Esophagus mucosa (tissue), 1 donor: ENCODE measurements around the gene CIAO3. TPM values are rescaled to one million over a fixed set of nuclear protein-coding genes. Genes with fewer than 3 reads are reported as not detected.

Source experiments
- ATAC-seq: fragments of 200-7000 bp; cut with Tn5 transposase; one replicate; pipeline ENCODE4 v1.9.1; 2020
- total RNA-seq: library from RNA; stranded (reverse); gene quantifications from one replicate; pipeline ENCODE4 v1.2.4, GENCODE V29; 2023
- donor health status: DM: yes; HTN: yes; CAD: no.

Gene CIAO3
- total RNA-seq, 1 donor from 2014 or later = 18.1 TPM

GRCh38 chr16:689175-689897 lies 51.5 kb downstream of the CIAO3 start:
- ATAC-seq = no peak

- ATAC-seq = no peak
These were observed 53.3 kb downstream of the CIAO3 start for GRCh38 chr16:687499-687898.

GRCh38 chr16:686459-687260 lies 54.1 kb downstream of the CIAO3 start:
- ATAC-seq = no peak

GRCh38 chr16:685967-686366 lies 54.8 kb downstream of the CIAO3 start:
- no peak for ATAC-seq

GRCh38 chr16:684961-685696 lies 55.7 kb downstream of the CIAO3 start:
- no peak for ATAC-seq

- ATAC-seq = peak; percentile 69
These were observed 56.6 kb downstream of the CIAO3 start, which contains the start of gene JMJD8 for GRCh38 chr16:684071-684794. JMJD8 (minus strand) TSS chr16:684334; CDS start chr16:684319, 15 bp downstream.

- peak; percentile 0 for ATAC-seq
These were observed 57.3 kb downstream of the CIAO3 start for GRCh38 chr16:683396-684070.

- no peak for ATAC-seq
These were observed 58.1 kb downstream of the CIAO3 start for GRCh38 chr16:682493-683395.

GRCh38 chr16:681746-682427 lies 58.9 kb downstream of the CIAO3 start:
- no peak for ATAC-seq

- no peak for ATAC-seq
These were observed 59.6 kb downstream of the CIAO3 start for GRCh38 chr16:680967-681745.

GRCh38 chr16:680625-680945 lies 60.2 kb downstream of the CIAO3 start:
- ATAC-seq = no peak

- peak; percentile 60 for ATAC-seq
These were observed 60.8 kb downstream of the CIAO3 start, which contains the start of gene STUB1 for GRCh38 chr16:679814-680624. STUB1 (plus strand) TSS chr16:680410; CDS start chr16:680526, 116 bp downstream.

Other genes with a start within 250 kb of the CIAO3 start
- 27.1 TPM for gene CAPN15, start 213.3 kb downstream of the CIAO3 start, total RNA-seq
- not detected for gene PRR35, start 180.6 kb downstream of the CIAO3 start, total RNA-seq
- gene NHLRC4, start 174.0 kb downstream of the CIAO3 start, total RNA-seq = 0.12 TPM
- gene PIGQ, start 171.0 kb downstream of the CIAO3 start, total RNA-seq = 21.0 TPM
- 15.5 TPM for gene RAB40C, start 150.9 kb downstream of the CIAO3 start, total RNA-seq
- gene WFIKKN1, start 110.0 kb downstream of the CIAO3 start, total RNA-seq = 0.08 TPM
- gene METTL26, start 104.7 kb downstream of the CIAO3 start, total RNA-seq = 40.2 TPM
- gene MCRIP2, start 99.2 kb downstream of the CIAO3 start, total RNA-seq = 20.3 TPM
- gene WDR90, start 91.6 kb downstream of the CIAO3 start, total RNA-seq = 17.9 TPM
- 58.7 TPM for gene RHOT2, start 72.9 kb downstream of the CIAO3 start, total RNA-seq
- 1.0 TPM for gene RHBDL1, start 65.3 kb downstream of the CIAO3 start, total RNA-seq
- gene STUB1, start 60.6 kb downstream of the CIAO3 start, total RNA-seq = 87.5 TPM
- 31.7 TPM for gene JMJD8, start 56.7 kb downstream of the CIAO3 start, total RNA-seq
- 7.4 TPM for gene WDR24, start 50.6 kb downstream of the CIAO3 start, total RNA-seq
- gene FBXL16, start 35.2 kb downstream of the CIAO3 start, total RNA-seq = 15.1 TPM
- gene METRN, start 25.9 kb downstream of the CIAO3 start, total RNA-seq = 9.6 TPM
- 24.1 TPM for gene ANTKMT, start 19.9 kb downstream of the CIAO3 start, total RNA-seq
- 0.40 TPM for gene CCDC78, start 14.6 kb downstream of the CIAO3 start, total RNA-seq
- gene HAGHL, start 13.9 kb downstream of the CIAO3 start, total RNA-seq = 2.7 TPM
- gene MSLN, start 19.7 kb upstream of the CIAO3 start, total RNA-seq = 2.8 TPM
- 14.4 TPM for gene RPUSD1, start 47.4 kb upstream of the CIAO3 start, total RNA-seq
- 20.2 TPM for gene CHTF18, start 47.6 kb upstream of the CIAO3 start, total RNA-seq
- gene GNG13, start 59.7 kb upstream of the CIAO3 start, total RNA-seq = not detected
- gene LMF1, start 230.0 kb upstream of the CIAO3 start, total RNA-seq = 11.4 TPM
- gene SOX8, start 240.8 kb upstream of the CIAO3 start, total RNA-seq = 0.16 TPM